Endodermal cell (in vitro differentiated cells): ENCODE measurements around the gene SPO11. TPM values are rescaled to one million over a fixed set of nuclear protein-coding genes. Genes with fewer than 3 reads are reported as not detected.

ENCODE experiments used
- DNase-seq: peaks from one replicate; pipeline ENCODE4 v3.0.0-alpha.2; 2017
- H3K27ac ChIP-seq: 2 replicates; pipeline ENCODE4 v1.5.1; 2013; ENCODE audit warnings: mild to moderate bottlenecking, low read depth, low read length, moderate library complexity
- H3K27me3 ChIP-seq: 2 replicates; pipeline ENCODE4 v1.6.1; 2013; ENCODE audit warnings: mild to moderate bottlenecking, low read length, moderate library complexity; ENCODE audit not compliant: insufficient read depth, control insufficient read depth, poor library complexity, severe bottlenecking
- H3K36me3 ChIP-seq: 2 replicates; pipeline ENCODE4 v1.7.0; 2013; ENCODE audit warnings: mild to moderate bottlenecking, low read length, moderate library complexity; ENCODE audit not compliant: control insufficient read depth, insufficient read depth
- H3K4me1 ChIP-seq: one replicate; pipeline ENCODE4 v1.7.0; 2013; ENCODE audit warnings: low read length; ENCODE audit not compliant: control insufficient read depth, insufficient read depth
- H3K4me3 ChIP-seq: 2 replicates; pipeline ENCODE4 v1.5.1; 2013; ENCODE audit warnings: mild to moderate bottlenecking, low read length, moderate library complexity
- H3K9ac ChIP-seq: 2 replicates; pipeline ENCODE4 v1.6.1; 2013; ENCODE audit warnings: mild to moderate bottlenecking, low read length, moderate library complexity; ENCODE audit not compliant: poor library complexity, severe bottlenecking; ENCODE audit errors: extremely low read depth
- H3K9me3 ChIP-seq: 2 replicates; pipeline ENCODE4 v1.6.1; 2013; ENCODE audit warnings: mild to moderate bottlenecking, low read length, moderate library complexity; ENCODE audit not compliant: control insufficient read depth
- H3K27ac Mint-ChIP-seq: 2 replicates; pipeline ENCODE4 v1.8.0; 2020; ENCODE audit warnings: mixed read lengths
- H3K27me3 Mint-ChIP-seq: 2 replicates; pipeline ENCODE4 v1.8.0; 2021; ENCODE audit warnings: mild to moderate bottlenecking, mixed read lengths; ENCODE audit not compliant: insufficient read depth
- H3K36me3 Mint-ChIP-seq: 2 replicates; pipeline ENCODE4 v1.8.0; 2020; ENCODE audit warnings: low read depth, mixed read lengths
- H3K4me1 Mint-ChIP-seq: 2 replicates; pipeline ENCODE4 v1.8.0; 2020; ENCODE audit warnings: mixed read lengths
- H3K4me3 Mint-ChIP-seq: 2 replicates; pipeline ENCODE4 v1.8.0; 2020; ENCODE audit warnings: mild to moderate bottlenecking, moderate library complexity, mixed read lengths
- H3K9me3 Mint-ChIP-seq: 2 replicates; pipeline ENCODE4 v1.8.0; 2020; ENCODE audit warnings: mild to moderate bottlenecking, mixed read lengths
- CTCF ChIP-seq: fragments of 200-600 bp; sonication (generic); conservative IDR thresholded peaks from 2 replicates; pipeline ENCODE4 v1.5.0; 2021; ENCODE audit warnings: antibody characterized with exemption, mild to moderate bottlenecking
- WGBS, 2 experiments: methylation state at CpG; one replicate each; pipeline versions ENCODE4 v1.1.5 to v1.1.7; 2013; ENCODE audit warnings: missing lambda C conversion rate in 2 of 2, mixed read lengths in 1 of 2; ENCODE audit not compliant: insufficient coverage in 1 of 2, insufficient read length in 1 of 2; 5-methylcytosine and 5-hydroxymethylcytosine counted together
- total RNA-seq, 2 donors: library from RNA; stranded (reverse); fragmentation: NEBNext Ultra II Directional in 1 of 2; extraction: Animal tissue kit (Norgen Biotek cat#: 25700) in 1 of 2; gene quantifications; 2 replicates in 1 of 2; 3 replicates in 1 of 2; pipeline ENCODE4 v1.2.1, GENCODE V29; 2021

SPO11 gene
- total RNA-seq, 2 donors from 2014 or later: not detected

DNA sequence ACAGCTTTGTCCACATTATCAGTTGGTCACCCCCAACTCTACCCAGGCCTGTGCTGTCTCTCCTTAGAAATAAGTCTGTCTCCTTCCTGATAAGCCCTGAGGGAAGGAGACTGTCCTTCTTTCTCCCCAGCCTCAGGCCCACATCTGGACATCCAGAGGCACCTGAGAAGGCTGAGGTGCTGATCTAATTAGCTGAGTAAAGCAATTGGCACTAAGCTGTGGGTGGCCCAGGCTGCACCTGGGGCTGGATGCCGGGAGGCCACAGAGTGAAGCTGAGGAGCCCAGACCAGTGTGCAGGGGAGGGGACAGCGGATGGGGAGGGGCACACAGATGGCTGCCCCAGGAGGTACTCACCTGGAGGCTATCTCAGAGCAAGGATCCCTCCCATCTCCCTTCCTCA is 37.0 kb upstream of the SPO11 start:
- H3K27me3 Mint-ChIP-seq: peaks cover 8% of the 10 kb centered on the region
- WGBS, 2 experiments: 92 to 100% methylated on average over 2 of the region's 2 CpGs
- peaks cover 8% of the 10 kb centered on the region for H3K4me1 ChIP-seq

DNA sequence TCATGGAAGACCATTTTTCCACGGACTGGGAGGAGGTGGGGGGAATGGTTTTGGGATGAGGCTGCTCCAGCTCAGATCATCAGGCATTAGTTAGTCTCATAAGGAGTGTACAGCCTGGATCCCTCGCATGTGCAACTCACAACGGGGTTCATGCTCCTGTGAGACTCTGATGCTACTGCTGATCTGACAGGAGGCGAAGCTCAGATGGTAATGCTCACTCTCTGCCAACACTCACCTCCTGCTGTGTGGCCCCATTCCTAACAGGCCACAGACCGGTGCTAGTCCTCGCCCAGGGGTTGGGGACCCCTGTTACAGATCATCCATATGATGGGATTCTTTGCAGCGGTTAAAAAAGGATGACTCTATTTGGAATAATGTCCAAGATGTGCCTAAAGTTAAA is 35.6 kb upstream of the SPO11 start:
- Histone ChIP-seq H3K9me3 (no peaks in the 10 kb centered on the region), H3K36me3 (no peaks in the 10 kb centered on the region), H3K4me3 (no peak overlapping the region), H3K27ac (no peak overlapping the region), H3K9ac (no peak overlapping the region), H3K27me3 (peaks cover 5% of the 10 kb centered on the region), H3K4me1 (peaks cover 8% of the 10 kb centered on the region)
- peaks cover 9% of the 10 kb centered on the region for H3K4me1 Mint-ChIP-seq
- no peak overlapping the region for H3K4me3 Mint-ChIP-seq
- H3K27me3 Mint-ChIP-seq: peaks cover 2% of the 10 kb centered on the region
- H3K36me3 Mint-ChIP-seq: no peaks in the 10 kb centered on the region
- WGBS, 2 experiments: 76 to 86% methylated on average over 7 of the region's 7 CpGs
- TF ChIP-seq CTCF: no peak
- DNase-seq: peak; percentile 56
- H3K9me3 Mint-ChIP-seq: no peaks in the 10 kb centered on the region
- H3K27ac Mint-ChIP-seq: no peak overlapping the region

More for the DNA sequence above, 37.0 kb upstream of the SPO11 start:
- H3K9ac ChIP-seq: no peak overlapping the region
- Mint-ChIP-seq H3K4me1 (peaks cover 14% of the 10 kb centered on the region), H3K36me3 (no peaks in the 10 kb centered on the region), H3K9me3 (no peaks in the 10 kb centered on the region), H3K27ac (no peak overlapping the region), H3K4me3 (no peak overlapping the region)
- H3K27me3 ChIP-seq: peaks cover 5% of the 10 kb centered on the region
- H3K9me3 ChIP-seq: no peaks in the 10 kb centered on the region
- no peaks in the 10 kb centered on the region for H3K36me3 ChIP-seq
- no peak overlapping the region for H3K27ac ChIP-seq
- no peak for TF ChIP-seq CTCF
- no peak overlapping the region for H3K4me3 ChIP-seq
- no peak for DNase-seq

DNA sequence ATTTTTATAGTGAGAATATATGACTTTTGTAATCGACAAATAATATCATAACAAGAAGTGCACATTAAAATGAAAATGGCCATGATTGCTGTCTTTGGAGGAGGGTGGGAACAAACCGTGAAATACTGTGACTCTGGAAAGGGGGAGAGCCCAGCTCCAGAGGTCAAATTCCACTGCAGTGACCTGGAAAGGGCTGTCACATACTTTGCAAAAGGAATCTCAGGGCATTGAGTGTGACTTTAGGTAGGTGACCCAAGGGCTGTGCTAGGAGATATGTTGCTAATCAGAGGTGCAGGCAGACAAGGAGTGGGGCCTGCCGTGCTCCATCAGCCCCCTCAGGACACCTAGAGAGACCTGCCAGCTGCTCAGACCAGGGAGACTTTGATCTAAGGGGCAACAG is 35.1 kb upstream of the SPO11 start:
- H3K4me3 Mint-ChIP-seq: no peak overlapping the region
- peaks cover 5% of the 10 kb centered on the region for H3K27me3 Mint-ChIP-seq
- peaks cover 5% of the 10 kb centered on the region for H3K27me3 ChIP-seq
- H3K9me3 Mint-ChIP-seq: no peaks in the 10 kb centered on the region
- peaks cover 9% of the 10 kb centered on the region for H3K4me1 Mint-ChIP-seq
- H3K4me1 ChIP-seq: peaks cover 8% of the 10 kb centered on the region
- no peaks in the 10 kb centered on the region for H3K36me3 ChIP-seq
- WGBS, 2 experiments: 31 to 47% methylated on average over 2 of the region's 3 CpGs
- H3K9ac ChIP-seq: no peak overlapping the region
- H3K9me3 ChIP-seq: no peaks in the 10 kb centered on the region
- no peaks in the 10 kb centered on the region for H3K36me3 Mint-ChIP-seq
- peak; percentile 61 for DNase-seq
- H3K27ac ChIP-seq: peak overlapping the region; percentile 44
- H3K4me3 ChIP-seq: no peak overlapping the region
- no peak for TF ChIP-seq CTCF
- no peak overlapping the region for H3K27ac Mint-ChIP-seq
